Effector memory CD4-positive, alpha-beta T cell (primary cell): ENCODE measurements around the gene ARMS2.

ENCODE experiments used
- DNase-seq, 3 donors: peaks; one replicate each; pipeline ENCODE4 v3.0.0-alpha.2; 2020
- H3K27ac ChIP-seq: 2 replicates; pipeline ENCODE4 v1.7.0; 2013; ENCODE audit warnings: mild to moderate bottlenecking, low read length, moderate library complexity; ENCODE audit not compliant: insufficient read depth, poor library complexity, severe bottlenecking
- H3K27me3 ChIP-seq: replicated peaks from 2 replicates; pipeline ENCODE4 v1.7.0; 2013; ENCODE audit warnings: mild to moderate bottlenecking, low read length; ENCODE audit not compliant: insufficient read depth, control insufficient read depth, poor library complexity, severe bottlenecking
- H3K36me3 ChIP-seq: 2 replicates; pipeline ENCODE4 v1.7.0; 2013; ENCODE audit warnings: mild to moderate bottlenecking, low read length, moderate library complexity; ENCODE audit not compliant: control insufficient read depth, insufficient read depth
- H3K4me1 ChIP-seq: 2 replicates; pipeline ENCODE4 v1.7.0; 2013; ENCODE audit warnings: low read length, mild to moderate bottlenecking; ENCODE audit not compliant: control insufficient read depth, insufficient read depth, poor library complexity, severe bottlenecking
- H3K4me3 ChIP-seq: 2 replicates; pipeline ENCODE4 v1.7.0; 2013; ENCODE audit warnings: low read length, low read depth, mild to moderate bottlenecking; ENCODE audit not compliant: insufficient read depth, poor library complexity, severe bottlenecking
- H3K9me3 ChIP-seq: 2 replicates; pipeline ENCODE4 v1.7.0; 2013; ENCODE audit warnings: mild to moderate bottlenecking, low read length, moderate library complexity; ENCODE audit not compliant: control insufficient read depth

Gene ARMS2

DNA sequence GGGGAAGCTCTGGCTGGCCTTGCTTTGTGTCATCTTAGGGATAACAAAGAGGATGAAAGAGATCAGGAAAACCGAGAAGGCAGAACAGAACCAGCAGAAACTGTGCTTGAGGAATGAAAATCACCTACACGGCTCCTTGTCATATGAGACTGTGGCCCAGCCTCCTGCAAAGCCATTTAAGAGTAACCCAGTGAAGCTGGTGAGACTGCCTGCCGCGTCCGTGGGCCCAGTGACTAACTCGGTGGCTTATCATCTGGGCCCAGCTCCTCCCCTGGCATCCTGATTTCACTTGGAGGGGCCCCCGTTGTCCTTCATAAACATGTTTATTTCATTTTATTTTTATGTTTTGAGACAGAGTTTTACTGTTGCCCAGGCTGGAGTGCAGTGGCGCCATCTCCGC is 37.6 kb downstream of the ARMS2 start:
- Histone ChIP-seq H3K4me1 (peaks cover 10% of the 10 kb centered on the region), H3K4me3 (no peak overlapping the region), H3K27me3 (no peaks in the 10 kb centered on the region), H3K9me3 (no peaks in the 10 kb centered on the region), H3K27ac (no peak overlapping the region), H3K36me3 (no peaks in the 10 kb centered on the region)
- DNase-seq: no peak

DNA sequence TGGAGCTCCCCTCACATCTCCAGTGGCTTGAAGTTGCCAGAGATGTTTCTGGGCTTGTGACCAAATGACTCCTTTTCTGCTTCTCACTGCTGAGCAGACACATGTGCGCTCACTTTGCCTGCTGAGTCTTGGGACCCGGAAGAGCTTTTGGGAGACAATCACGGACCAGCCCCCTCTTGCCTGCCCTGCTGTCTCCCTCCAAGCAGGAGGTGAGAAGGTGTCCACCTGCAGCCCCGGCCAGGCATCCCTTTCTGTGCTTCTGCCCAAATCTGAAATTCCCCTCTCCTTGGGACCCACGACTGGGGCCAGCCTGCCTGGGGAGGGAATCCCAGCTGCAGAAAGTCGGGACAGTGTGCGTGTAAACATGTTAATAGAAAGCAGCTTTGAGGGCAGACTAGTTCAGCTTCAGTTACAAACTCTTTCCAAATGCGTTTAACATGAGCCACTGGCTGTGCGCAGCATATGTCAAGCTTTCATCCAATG is 38.6 kb downstream of the ARMS2 start:
- H3K4me3 ChIP-seq: no peak overlapping the region
- no peaks in the 10 kb centered on the region for H3K9me3 ChIP-seq
- no peak overlapping the region for H3K27ac ChIP-seq
- H3K4me1 ChIP-seq: peaks cover 10% of the 10 kb centered on the region
- H3K27me3 ChIP-seq: no peaks in the 10 kb centered on the region
- H3K36me3 ChIP-seq: no peaks in the 10 kb centered on the region
- DNase-seq: no peak

DNA sequence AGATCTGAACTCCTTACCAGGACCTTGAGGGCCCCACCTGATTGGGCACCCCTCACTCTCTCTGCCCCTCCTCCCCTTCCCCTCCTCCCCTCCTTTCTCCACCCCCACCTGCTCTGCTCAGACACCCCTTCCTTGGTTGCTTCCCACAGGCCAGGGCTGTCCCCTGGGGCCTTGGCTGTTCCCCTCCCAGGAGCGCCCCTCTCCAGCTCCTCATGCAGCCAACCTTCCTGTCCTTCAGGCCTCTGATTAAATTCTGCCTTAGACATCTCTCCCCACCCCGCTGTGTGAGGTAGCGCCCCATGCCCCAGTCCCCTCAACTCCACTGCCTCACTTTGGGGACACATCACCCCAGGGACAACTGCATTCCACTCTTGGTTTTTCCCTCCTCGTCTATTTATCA is 39.3 kb downstream of the ARMS2 start:
- DNase-seq: no peak
- no peak overlapping the region for H3K4me3 ChIP-seq
- H3K4me1 ChIP-seq: peaks cover 10% of the 10 kb centered on the region
- H3K9me3 ChIP-seq: no peaks in the 10 kb centered on the region
- no peaks in the 10 kb centered on the region for H3K36me3 ChIP-seq
- H3K27ac ChIP-seq: no peak overlapping the region
- H3K27me3 ChIP-seq: no peaks in the 10 kb centered on the region

DNA sequence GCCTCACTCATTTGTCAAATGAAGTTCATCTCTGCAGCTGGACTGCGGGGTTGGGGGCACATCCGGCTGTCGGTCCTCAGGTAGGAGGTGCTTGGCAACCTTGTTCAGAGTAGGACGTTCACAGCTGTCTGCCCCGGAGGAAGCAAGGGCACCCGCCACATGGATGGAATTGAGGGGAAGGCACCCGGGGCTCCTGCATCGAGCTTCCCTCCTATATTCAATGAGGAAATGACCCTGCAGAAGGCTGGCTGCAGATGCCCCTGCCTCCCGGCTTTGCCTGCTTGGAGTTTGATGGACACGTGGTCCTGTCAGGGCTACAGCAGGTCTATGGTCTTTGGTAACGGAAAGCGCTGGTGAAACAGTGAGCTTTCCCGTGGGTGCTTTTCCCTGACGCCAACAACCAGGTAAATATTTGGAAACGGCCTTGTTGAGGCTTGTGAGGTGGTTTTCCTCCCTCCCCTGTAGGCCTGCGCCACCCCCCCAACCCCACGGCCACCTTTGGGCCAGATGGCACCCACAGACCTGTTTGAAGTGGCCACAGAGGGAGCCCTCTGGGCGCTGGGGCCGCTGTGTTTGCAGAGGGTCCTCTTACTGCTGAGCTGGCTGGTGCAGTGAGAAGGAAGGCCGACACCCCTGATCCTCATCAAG is 39.8 kb downstream of the ARMS2 start:
- Histone ChIP-seq H3K27me3 (no peaks in the 10 kb centered on the region), H3K4me1 (peaks cover 10% of the 10 kb centered on the region), H3K36me3 (no peaks in the 10 kb centered on the region), H3K27ac (no peak overlapping the region), H3K4me3 (no peak overlapping the region), H3K9me3 (no peaks in the 10 kb centered on the region)
- DNase-seq: no peak

DNA sequence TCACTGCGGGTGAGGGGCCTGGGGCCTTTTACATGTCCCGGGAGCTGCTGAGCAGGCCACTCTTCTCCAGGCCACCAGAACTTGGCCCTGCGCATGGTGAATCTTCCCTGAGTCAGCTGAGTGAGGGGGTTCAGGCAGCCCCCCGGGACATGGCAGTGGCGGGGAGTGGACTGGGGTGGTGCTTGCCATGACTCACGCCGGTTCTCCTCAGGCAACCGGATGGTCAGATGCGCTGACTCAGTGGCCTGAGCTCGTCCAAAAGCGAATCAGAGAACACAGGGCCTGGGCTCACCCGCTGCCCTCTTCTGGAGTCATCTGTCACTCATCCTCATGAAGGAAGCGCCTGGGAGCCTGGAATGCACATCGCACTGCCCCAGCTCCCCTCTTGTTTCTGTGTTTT is 40.4 kb downstream of the ARMS2 start:
- no peaks in the 10 kb centered on the region for H3K9me3 ChIP-seq
- H3K36me3 ChIP-seq: no peaks in the 10 kb centered on the region
- H3K27ac ChIP-seq: no peak overlapping the region
- H3K27me3 ChIP-seq: no peaks in the 10 kb centered on the region
- peaks cover 10% of the 10 kb centered on the region for H3K4me1 ChIP-seq
- H3K4me3 ChIP-seq: no peak overlapping the region
- DNase-seq: no peak

DNA sequence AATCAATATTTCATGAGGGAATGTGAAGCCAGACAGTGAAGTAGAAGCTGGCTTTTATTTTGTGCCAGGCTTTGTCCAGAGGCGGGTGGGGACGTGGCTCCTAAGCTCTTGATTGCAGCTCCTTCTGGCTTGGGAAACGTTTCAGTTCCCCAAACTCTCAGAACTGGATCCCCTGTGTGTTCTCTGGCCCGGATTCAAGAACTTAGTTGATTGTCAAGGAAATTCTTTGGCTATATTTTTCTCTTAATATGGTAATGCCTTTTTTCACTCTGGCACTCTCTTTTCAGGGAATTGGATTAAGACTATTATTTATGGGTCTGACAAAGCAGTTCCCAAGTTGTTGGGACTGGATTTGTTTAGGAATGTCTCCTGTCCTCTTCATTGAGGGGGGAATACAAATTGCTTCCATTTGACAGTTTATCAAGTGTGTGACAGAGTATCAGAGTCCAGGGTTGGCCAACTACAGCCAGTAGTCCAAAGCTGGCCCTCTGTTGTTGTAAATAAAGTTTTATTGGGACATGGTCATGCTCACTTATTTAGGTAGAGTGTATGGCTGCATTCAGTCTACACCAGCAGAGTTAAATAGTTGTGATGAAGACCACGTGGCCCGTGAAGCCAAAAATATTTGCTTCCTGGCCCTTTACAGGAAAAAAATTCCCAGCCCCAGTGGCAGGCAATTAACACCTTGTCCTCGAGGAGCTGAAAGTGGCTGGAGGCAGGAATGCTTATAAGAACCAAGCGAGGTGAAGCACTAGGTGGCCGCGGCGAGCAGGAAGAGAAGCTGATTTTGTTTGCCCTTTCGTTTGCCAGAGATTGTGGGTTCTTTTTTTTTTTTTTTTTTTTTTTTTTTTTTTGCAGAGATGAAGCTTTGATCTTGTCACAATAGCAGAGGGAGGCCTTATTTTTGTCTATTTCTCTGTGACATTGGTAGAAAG is 41.2 kb downstream of the ARMS2 start:
- Histone ChIP-seq H3K9me3 (no peaks in the 10 kb centered on the region), H3K4me3 (no peak overlapping the region), H3K36me3 (no peaks in the 10 kb centered on the region), H3K27me3 (no peaks in the 10 kb centered on the region), H3K27ac (no peak overlapping the region), H3K4me1 (peaks cover 10% of the 10 kb centered on the region)
- no peak for DNase-seq

DNA sequence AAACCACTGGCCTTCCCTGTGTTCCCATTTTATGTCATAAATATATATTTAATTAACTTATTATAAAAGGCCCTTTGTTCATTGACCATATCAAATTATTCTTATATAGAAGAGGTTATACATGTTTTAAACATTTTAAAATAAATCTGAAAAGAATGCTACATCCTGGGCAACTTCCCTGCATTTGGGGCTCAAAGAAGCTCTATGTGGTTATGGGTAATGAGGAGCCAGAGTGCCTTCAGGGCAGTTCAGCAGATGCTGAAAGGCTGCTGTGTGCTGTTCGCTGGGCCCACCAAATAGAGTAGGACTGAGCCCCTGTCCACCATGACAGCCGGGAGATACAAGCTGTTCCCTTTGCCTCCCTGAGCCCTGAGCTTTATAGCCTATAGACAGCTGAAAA is 42.8 kb downstream of the ARMS2 start:
- H3K4me3 ChIP-seq: no peak overlapping the region
- no peak overlapping the region for H3K27ac ChIP-seq
- no peaks in the 10 kb centered on the region for H3K27me3 ChIP-seq
- no peak for DNase-seq
- peaks cover 4% of the 10 kb centered on the region for H3K4me1 ChIP-seq
- no peaks in the 10 kb centered on the region for H3K9me3 ChIP-seq
- H3K36me3 ChIP-seq: no peaks in the 10 kb centered on the region

DNA sequence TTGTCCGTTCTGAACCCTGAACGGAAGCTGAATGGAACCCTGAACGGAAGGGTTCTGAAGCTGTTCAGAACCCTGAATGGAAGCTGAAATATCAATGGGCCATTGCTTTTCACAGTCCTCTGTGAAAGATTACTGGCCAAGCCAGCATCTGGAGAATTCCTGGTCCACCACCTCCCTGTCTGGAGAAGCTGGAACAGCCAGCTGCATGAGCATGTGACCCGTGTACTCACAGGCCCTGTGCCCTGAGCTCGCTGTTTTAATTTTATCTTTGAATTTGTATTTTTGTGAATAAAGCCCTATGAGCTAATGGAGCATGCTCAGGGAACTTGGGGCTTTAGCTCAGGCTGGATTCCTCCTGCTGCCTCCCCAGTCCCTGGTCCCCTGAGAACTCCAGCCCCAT is 44.1 kb downstream of the ARMS2 start:
- Histone ChIP-seq H3K4me3 (no peak overlapping the region), H3K36me3 (no peaks in the 10 kb centered on the region), H3K4me1 (peaks cover 4% of the 10 kb centered on the region), H3K9me3 (no peaks in the 10 kb centered on the region), H3K27me3 (no peaks in the 10 kb centered on the region), H3K27ac (no peak overlapping the region)
- DNase-seq: no peak

DNA sequence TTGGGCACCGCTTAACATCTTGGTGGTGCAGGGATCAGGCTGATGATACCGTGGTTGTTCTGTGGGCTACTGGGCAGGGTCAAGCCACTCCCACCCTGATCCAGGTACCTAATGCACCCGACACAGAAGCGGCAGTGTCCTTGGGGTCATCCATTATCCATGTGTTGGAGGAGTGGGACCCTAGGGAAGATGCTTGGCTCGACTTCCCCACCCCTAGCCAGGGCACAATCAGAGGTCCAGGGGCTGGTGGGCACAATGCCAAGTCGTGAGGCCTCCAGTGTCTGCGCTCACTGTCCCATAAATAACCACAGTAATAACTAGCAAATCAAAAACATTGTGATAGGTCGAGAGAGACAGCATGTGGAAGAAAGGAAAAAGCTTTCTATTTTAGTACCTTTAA is 44.6 kb downstream of the ARMS2 start:
- no peaks in the 10 kb centered on the region for H3K9me3 ChIP-seq
- no peaks in the 10 kb centered on the region for H3K36me3 ChIP-seq
- peaks cover 4% of the 10 kb centered on the region for H3K4me1 ChIP-seq
- DNase-seq: no peak
- no peak overlapping the region for H3K4me3 ChIP-seq
- no peak overlapping the region for H3K27ac ChIP-seq
- no peaks in the 10 kb centered on the region for H3K27me3 ChIP-seq

DNA sequence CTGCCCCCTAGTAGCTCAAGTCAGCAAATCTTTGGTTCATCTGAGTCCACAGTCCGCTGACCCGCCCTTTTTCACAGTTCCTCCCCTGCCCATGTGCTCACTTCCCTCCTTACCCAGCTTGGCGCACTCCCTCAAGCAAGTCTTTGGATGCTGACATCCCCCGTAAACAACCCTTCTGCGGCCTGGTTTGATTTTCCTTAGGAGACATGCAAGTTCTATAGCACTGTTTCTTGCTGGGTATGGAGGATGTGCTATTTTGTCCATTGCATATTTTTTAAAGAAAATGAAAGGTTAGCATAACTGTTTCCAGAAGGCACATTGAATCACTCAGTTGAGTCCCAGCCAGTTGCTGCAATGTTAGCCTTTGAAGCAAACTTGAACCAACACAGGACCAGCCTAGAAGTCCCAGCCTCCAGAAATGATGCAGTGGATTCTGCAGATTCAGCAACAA is 45.1 kb downstream of the ARMS2 start:
- H3K36me3 ChIP-seq: no peaks in the 10 kb centered on the region
- DNase-seq: no peak
- no peak overlapping the region for H3K27ac ChIP-seq

More for the DNA sequence above, 45.1 kb downstream of the ARMS2 start:
- Histone ChIP-seq H3K27me3 (no peaks in the 10 kb centered on the region), H3K4me1 (peaks cover 4% of the 10 kb centered on the region), H3K4me3 (no peak overlapping the region), H3K9me3 (no peaks in the 10 kb centered on the region)
